Left ventricle myocardium superior (tissue), 1 donor: Measurements from ENCODE around the gene KRT17. TPM values are rescaled to one million over a fixed set of nuclear protein-coding genes. Genes with fewer than 3 reads are reported as not detected.
"Not testable (repeated sequence)": the region's sequence is repeated elsewhere in the genome, so short reads cannot be mapped to it uniquely, and the experiment has no call there.

Source experiments
- ATAC-seq: fragments of 200-7000 bp; cut with Tn5 transposase; one replicate; pipeline ENCODE4 v1.9.1; 2020; ENCODE audit warnings: mild to moderate bottlenecking, moderate library complexity
- DNase-seq: peaks from one replicate; pipeline ENCODE4 v3.0.0-alpha.2; 2020
- intact Hi-C: fragments of 100-400 bp; cut with micrococcal nuclease; formaldehyde crosslinking; loops from one replicate; pipeline ENCODE4 v1.11.0; 2022
- total RNA-seq: library from RNA; stranded (reverse); fragmentation: NEBNext Ultra II Directional; extraction: Animal tissue kit (Norgen Biotek cat#: 25700); gene quantifications from one replicate; pipeline ENCODE4 v1.2.1, GENCODE V29; 2021
- donor health status: DM: no; HTN: yes; CAD: no; lungs with severe emphysema.

Gene KRT17
- total RNA-seq, 1 donor from 2014 or later = not detected

DNA sequence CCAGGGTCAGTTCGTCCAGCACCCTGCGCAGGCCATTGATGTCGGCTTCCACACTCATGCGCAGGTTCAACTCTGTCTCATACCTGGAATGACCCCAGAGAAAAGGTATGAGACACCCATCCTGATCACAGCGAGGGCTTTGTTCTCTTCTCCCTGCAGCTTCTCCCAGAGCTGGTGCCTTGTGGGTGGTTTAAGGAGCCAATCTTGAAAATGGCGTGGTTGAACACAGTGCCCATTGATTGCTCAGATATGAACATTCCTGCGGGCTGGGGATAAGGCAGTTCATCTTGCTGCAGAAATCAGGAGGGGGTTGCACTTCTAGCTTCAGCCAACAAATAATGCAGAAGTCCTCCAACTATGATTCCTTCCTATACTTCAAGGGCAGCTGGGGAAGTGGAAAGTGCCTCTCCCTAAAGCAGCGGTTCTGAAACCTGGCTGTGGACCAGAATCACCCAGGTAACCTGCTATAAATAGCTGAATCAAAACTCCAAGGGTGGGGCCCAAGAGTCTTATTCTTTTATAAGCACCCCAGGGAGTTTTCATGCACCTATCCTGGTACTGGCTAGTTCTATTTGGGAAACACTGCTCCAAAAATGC is 39.9 kb downstream of the KRT17 start:
- ATAC-seq, DNase-seq, intact Hi-C loops: not testable (repeated sequence)

DNA sequence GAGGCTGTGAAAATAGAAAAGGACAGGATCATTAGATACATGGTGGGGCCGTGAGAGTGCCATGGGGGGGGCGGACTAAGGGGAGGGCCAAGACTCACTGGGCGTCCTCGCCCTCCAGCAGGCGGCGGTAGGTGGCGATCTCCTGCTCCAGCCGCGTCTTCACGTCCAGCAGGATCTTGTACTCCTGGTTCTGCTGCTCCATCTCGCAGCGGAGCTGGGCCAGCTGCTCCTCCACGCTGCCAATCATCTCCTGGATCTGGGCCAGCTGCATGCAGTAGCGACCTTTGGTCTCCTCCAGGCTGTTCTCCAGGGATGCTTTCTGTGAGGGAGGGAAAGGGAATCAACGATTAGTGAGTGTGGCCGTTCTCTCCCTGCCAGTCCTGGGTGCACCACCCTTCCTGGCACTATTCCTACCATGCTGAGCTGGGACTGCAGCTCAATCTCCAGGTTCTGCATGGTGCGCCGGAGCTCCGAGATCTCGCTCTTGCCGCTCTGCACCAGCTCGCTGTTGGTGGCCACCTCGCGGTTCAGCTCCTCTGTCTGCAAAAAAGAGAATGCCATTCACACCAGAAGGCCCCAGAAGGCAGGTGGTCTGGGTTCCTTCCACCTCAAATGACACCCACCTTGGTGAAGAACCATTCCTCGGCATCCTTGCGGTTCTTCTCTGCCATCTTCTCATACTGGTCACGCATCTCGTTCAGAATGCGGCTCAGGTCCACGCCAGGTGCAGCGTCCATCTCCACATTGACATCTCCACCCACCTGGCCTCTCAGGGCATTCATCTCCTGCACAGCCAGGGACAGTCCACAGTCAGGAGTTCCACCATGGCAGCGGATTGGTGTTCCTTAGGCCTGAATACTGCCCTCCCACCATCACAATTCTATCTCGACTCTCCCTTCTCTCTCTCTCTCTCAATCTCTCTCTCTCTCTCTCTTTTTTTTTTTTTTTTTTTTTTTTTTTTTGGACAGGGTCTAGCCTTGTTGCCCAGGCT is 40.9 kb downstream of the KRT17 start:
- ATAC-seq (no peak), DNase-seq (no peak)
- intact Hi-C loops = no loop called here

DNA sequence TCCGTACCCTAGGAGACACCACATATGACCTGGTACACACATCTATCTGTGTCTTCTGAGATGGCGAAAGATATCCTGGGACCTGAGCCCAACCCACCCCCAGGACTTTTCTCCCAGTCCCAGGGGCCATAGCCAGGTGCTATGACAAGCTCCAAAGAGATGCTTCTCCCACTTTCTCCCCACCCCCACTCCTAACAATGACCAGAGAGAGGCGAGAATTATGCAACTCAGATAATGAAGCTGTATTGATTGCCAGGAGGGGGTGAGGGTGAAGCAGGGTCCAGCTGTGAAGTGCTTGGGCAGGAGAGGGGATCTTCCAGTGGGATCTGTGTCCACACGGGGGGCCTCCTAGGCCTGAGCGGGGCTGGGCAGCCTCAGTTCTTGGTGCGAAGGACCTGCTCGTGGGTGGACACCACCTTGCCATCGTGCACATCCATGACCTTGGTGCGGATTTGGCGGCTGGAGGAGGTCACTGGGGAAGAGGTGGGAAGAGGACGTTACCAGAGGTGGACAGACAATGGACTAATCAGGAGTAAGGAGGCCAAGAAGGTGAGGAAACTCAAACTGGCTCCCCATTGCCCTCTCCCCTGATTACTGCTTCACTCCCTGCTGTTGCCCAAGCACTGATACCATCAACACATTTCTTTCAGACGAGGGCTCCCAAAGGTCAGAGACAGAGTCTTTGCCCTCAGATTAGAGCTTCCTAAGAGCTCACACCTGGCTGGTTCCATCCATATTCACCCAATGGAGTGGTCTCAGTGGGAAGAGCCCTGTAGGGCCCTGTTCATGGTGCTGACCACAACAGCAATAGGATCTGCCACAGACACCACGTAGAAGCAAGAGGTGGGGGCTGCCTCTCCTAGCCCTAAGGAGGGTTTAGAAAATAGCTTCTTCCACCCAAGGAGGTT is 42.1 kb downstream of the KRT17 start:
- DNase-seq, intact Hi-C loops, ATAC-seq: not testable (repeated sequence)

DNA sequence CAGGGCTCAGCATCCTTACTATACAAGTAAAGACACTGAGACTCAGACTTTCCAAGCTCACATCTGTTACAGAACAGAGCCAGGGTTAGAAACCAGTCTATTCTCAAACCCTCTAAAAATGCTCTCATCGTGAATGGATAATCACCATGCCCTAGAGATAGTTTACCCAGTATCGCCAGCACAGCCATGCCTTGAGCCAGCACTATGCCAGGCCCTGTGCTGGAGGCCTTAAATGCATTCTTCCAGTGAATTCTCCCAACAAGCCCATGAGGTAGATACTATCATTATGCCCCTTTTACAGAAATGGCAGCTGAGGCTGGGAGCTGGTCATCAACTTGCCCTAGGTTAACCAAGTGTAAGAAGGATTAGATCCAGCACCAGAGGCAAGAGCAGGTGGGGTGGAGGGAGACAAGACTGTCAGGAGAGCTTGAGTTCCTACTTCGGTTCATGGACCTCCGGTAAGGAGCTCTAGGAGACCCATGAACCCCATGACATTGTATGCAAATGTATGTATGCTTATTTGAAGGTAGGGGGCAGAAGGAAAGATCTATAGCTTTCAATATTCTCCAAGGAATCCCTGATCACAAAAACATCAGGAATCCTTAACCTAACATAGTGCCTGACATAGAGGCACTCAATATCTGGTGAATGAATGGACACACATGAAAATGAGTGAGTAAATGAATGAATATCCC is 42.9 kb downstream of the KRT17 start:
- no peak for ATAC-seq
- intact Hi-C loops = no loop called here
- DNase-seq = no peak

DNA sequence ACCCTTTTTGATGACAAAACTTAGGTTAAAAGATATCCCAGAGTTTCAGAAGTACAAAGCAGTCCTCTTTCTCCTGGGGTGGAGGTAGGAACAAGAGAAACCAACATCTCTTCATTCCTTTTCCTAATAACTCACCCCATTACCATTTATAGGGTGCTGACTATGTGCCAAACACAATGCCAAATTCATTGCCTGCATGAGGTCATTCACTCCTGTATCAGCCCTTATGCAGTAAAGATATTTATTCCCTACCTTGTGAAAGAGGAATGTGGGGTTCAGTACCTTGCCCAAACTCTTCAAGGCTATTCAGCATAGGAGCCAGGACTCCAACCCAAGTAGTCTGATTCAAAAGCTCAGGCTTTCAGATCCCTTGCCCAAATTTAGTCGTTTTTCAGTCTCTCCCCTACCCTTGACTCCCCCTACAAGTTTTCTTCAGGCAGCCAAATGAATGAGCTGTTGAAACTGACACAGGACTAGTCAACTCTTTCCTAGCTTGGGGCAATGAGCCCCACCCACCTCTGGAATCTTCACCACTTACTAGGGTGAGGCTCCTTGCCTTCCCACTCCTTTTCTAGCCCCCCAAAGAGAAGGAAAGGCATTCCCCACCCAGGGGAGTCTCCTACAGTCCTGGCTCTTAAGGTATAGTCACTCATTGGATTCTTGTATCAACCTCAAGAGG is 43.5 kb downstream of the KRT17 start:
- ATAC-seq = no peak
- intact Hi-C loops = no loop called here
- no peak for DNase-seq

DNA sequence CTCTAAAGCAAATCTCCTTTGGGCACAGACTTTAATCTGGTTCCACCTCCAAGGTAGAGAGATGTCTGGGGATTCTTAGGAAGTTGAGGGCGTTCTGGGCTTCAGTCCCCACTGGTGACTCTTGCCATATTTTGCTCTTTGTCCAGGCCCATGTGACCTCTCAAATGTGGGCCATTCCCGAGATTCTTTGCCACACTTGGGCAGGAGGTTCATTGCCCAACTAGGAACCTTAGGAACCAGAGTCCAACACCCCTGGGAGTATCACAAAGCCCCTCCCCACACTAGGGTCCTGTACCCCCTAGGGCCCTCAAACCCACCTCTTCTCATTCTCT is 44.2 kb downstream of the KRT17 start:
- no peak for ATAC-seq
- intact Hi-C loops = no loop called here
- DNase-seq = no peak

DNA sequence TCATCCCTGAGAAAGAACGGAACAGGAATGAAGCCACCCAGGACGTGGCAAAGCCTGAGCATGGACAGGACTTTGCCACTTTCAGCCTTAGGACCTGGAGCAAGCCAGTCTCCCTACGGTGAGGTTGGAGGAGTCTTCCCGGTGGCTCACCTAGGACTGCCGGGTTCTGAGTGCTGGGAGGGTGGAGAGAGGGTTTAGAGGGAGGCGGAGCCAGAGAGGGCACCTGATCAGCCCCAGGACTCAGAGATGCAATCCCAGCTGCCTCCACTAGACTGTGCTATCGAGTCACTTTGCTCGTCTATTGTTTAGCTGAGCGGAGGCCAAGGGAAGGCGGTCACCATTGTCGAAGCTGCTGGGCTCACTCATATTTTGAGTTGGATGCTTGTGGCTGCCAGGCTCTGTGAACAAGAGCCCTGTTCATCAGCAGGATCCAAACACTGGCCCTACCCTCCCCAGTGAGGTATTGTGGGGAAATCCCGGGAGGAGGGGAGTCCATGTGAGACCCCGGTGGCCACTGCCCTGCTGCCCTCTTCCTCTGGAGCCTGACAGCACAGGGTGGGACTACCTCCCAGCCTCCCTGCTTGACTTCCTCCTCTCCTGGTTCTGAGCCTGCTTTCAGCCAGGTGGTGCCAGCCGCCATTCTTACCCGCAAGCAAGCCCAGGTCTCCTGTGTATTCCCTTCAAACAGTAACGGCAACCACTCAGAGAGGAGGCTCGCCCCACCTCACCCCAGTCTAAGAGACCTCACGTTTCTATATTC is 44.7 kb downstream of the KRT17 start:
- peak; percentile 72 for DNase-seq
- intact Hi-C loops = no loop called here
- ATAC-seq = peak; percentile 88

DNA sequence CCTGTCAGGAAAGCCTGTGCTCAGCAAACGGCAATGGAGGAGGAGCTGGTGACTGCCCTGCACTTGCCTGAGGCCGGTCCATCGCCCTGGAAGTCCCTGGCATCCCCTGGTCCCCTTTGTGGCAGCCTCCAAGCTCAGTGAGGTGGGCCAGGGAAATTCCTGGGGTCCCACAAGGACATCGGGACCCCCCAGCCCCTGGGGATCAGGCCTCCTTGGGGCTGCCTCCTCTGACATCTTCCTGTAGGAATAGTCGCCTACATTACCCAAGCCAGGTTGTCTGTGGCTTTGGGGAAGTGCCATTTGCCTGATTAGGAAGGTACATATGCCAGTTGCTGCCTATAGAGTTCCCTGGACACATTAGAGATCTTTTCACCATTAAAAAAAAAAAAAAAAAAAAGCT is 45.4 kb downstream of the KRT17 start:
- intact Hi-C loops = no loop called here
- ATAC-seq (no peak), DNase-seq (no peak)

DNA sequence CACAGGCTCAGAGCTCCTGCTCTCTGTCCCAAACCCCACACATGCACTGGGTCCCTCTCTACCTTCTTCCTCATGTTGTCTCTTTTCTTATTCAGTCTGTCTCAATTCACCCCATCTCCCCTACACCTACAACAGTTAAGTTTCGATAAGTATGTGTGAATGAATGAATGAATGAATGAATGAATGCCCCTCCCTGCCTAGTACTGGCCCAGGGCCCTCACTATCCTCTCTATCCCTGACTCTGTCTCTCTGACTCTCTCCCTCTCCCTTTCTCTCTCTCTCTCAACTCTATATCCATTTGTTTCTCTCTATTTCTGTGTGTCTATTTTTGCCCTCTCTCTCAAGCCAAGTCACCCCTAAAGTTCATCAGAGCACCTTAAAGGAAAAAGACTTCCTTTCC is 45.8 kb downstream of the KRT17 start:
- no peak for ATAC-seq

DNA sequence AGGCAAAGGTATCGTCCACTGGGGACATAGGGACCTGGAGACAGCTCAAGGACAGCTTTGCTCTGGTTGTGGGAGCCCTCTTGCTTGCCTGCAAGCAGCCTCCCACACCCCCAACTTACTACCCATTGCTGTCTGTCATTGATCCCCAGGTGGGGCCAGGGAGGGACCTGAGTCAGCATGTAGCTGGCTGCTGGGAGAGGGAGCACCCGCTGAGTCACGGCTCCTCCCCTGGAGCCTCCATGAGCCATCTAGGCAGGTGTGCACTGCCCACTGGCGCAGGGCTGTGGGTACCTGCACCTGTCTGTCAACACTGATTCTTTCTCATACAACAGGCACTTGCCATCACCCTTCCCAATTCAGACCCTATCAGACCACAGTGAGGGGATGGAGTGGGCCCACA is 47.6 kb downstream of the KRT17 start:
- DNase-seq, intact Hi-C loops, ATAC-seq: not testable (repeated sequence)

More for the DNA sequence above, 45.8 kb downstream of the KRT17 start:
- no peak for DNase-seq
- intact Hi-C loops = no loop called here

DNA sequence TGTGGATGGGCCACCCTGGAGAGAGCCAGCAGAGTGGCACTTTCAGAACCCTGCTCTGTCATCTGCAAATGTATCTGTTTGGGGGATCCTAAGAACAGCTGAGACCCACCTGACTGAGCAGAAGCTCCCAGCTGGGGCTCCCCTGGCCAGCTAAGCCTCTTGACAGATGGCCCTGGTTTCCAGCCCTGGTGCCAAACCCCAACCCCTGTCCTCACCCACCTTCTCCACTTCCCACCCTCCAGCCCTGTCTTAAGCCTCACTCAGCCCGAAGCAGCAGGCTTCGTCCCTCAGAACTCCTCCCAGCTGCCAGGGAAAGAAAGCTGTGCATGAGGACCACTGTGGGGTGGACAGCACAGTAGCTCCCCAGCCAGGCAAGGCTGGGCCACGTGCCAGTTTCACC is 49.0 kb downstream of the KRT17 start:
- intact Hi-C loops = no loop called here
- DNase-seq (no peak), ATAC-seq (no peak)

DNA sequence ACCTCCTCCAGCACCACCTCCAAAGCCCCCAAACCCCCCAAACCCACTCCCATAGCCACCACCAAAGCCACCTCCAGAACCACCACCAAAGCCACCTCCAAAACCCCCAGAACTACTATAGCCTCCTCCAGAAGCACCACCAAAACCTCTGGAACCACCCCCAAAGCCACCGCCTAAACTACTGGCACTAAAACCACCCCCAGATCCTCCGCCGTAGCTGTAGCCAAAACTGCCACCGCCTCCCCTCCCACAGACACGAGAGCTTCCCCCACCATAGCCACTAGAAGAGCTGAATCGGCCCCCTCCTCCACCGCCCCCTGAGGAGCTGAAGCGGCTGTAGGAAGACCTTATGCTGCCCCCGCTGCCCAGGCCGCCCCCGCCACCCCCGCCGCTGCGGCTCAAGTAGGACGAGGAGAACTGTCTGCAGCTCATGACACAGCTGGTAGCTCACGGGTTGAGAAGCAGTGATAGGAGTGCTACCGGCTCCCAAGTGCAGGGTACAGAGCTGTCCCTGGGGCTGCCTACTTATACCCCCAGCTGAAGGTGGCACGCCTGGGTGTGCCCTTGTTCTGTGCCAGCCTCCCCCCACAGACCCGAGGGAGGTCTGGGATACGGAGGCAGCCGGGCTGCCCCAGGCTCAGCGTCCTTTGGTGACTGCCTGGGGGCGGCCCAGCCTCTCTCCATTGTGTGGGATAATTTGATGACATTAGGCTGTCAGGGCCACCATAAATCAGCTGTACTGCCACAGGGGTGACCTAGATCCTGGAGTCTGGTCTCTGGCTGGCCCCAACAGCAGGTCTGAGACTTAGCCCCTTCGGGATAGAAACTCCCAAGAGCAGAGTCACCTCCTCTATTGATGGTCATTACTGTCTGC is 52.6 kb downstream of the KRT17 start, which contains the start of gene KRT9:
Gene KRT9, minus strand, starts transcription at position 499 of the 874 bp plus-strand sequence. Its CDS starts 67 bp downstream, at position 432.
- ATAC-seq (no peak), DNase-seq (no peak)
- intact Hi-C loops = no loop called here

Other genes starting within 250 kb of the KRT17 start
- not detected for gene KRT34, start 242.3 kb downstream of the KRT17 start, total RNA-seq
- not detected for gene KRT31, start 227.0 kb downstream of the KRT17 start, total RNA-seq
- gene KRT37, start 200.0 kb downstream of the KRT17 start, total RNA-seq = not detected
- not detected for gene KRT38, start 183.6 kb downstream of the KRT17 start, total RNA-seq
- gene KRT32, start 157.2 kb downstream of the KRT17 start, total RNA-seq = not detected
- not detected for gene KRT35, start 143.4 kb downstream of the KRT17 start, total RNA-seq
- not detected for gene KRT36, start 134.7 kb downstream of the KRT17 start, total RNA-seq
- gene KRT13, start 119.0 kb downstream of the KRT17 start, total RNA-seq = not detected
- gene KRT15, start 105.7 kb downstream of the KRT17 start, total RNA-seq = 0.32 TPM
- 6.8 TPM for gene KRT19, start 96.3 kb downstream of the KRT17 start, total RNA-seq
- gene KRT9, start 52.5 kb downstream of the KRT17 start, total RNA-seq = not detected
- gene KRT14, start 37.7 kb downstream of the KRT17 start, total RNA-seq = not detected
- gene KRT16, start 11.8 kb downstream of the KRT17 start, total RNA-seq = not detected
- gene EIF1, start 64.3 kb upstream of the KRT17 start, total RNA-seq = 1,209 TPM
- gene GAST, start 87.8 kb upstream of the KRT17 start, total RNA-seq = not detected
- not detected for gene HAP1, start 110.1 kb upstream of the KRT17 start, total RNA-seq
- gene JUP, start 162.1 kb upstream of the KRT17 start, total RNA-seq = 217 TPM
- gene P3H4, start 187.4 kb upstream of the KRT17 start, total RNA-seq = 7.0 TPM
- 10.2 TPM for gene FKBP10, start 188.4 kb upstream of the KRT17 start, total RNA-seq
- gene NT5C3B, start 211.7 kb upstream of the KRT17 start, total RNA-seq = 19.3 TPM
- gene KLHL10, start 213.2 kb upstream of the KRT17 start, total RNA-seq = 0.12 TPM
- gene KLHL11, start 240.8 kb upstream of the KRT17 start, total RNA-seq = 3.5 TPM